Cardiac fibroblast (primary cell): ENCODE measurements around the gene NAT10.

Experiments
- DNase-seq, 2 donors: peaks; one replicate each; pipeline versions ENCODE4 v3.0.0 to v3.0.0-alpha.2; 2010; ENCODE audit warnings: low read depth in 2 of 2
- H3K4me3 ChIP-seq, 2 donors: replicated peaks in 1 of 2; 1 replicate in 1 of 2; 2 replicates in 1 of 2; pipeline ENCODE4 v1.5.1; 2011; ENCODE audit warnings: low read depth in 2 of 2, low read length in 2 of 2, mild to moderate bottlenecking in 2 of 2, moderate library complexity in 1 of 2
- CTCF ChIP-seq: IDR thresholded peaks from one replicate; pipeline ENCODE4 v1.5.1; 2011; ENCODE audit warnings: low read depth, mild to moderate bottlenecking, low read length, inconsistent platforms

The NAT10 gene

GRCh38 chr11:34169686-34170085, 64.3 kb downstream of the NAT10 start:
- H3K4me3 ChIP-seq = no peak overlapping the region
- DNase-seq = no peak
- no peak for TF ChIP-seq CTCF

DNA sequence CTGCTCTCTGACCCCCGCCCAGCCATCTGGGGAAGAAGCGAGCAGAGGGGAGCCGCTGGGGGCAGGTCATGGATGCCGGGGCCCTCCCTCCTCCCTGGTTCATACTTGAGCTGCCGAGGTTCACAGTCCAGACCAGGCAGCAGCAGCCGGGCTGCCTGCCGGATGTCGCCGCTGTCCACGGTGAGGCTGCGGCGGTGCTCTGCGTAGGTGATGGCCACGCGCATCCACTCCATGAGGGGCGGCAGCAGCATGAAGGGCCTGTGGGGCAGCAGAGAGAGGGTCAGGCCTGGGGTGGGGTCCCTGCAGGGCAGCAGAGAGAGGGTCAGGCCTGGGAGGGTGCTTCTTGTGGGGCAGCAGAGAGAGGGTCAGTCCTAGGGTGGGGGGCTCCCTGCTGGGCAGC, 67.6 kb downstream of the NAT10 start:
- no peak for DNase-seq
- no peak for TF ChIP-seq CTCF
- no peak overlapping the region for H3K4me3 ChIP-seq

DNA sequence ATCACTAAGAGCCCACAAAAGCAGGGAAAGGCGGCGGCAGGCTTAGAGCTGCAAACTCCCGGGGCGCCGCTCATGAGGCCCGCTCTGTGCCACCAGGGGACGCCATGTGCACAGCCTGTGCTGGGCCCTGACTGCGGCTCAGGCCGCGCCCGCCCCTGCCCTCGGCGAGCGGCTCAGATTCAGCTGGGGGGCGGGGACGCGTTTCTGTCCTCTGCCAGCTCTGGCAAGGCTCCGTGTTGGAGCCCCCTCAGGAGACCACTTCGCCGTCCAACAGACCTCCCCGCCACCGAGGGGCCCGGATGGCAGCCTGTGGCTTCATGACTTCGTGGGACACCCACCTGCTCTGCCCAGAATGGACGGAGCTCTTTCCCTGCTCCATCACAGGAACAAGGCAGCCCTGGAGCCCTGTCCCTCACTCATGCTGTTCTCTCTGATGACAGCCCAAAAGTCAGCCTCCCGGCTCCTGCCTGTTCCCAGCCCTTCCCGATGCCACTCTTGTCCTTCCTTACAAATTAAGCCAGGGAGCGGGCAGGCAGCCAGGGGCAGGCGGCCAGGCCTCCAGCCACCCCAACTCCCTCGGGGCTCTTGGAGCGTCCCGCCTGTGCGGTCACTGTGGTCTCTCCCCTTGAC, 69.1 kb downstream of the NAT10 start:
- peak; percentile 91 for TF ChIP-seq CTCF
- peak overlapping the region; percentile 21 to 36 for H3K4me3 ChIP-seq

DNA sequence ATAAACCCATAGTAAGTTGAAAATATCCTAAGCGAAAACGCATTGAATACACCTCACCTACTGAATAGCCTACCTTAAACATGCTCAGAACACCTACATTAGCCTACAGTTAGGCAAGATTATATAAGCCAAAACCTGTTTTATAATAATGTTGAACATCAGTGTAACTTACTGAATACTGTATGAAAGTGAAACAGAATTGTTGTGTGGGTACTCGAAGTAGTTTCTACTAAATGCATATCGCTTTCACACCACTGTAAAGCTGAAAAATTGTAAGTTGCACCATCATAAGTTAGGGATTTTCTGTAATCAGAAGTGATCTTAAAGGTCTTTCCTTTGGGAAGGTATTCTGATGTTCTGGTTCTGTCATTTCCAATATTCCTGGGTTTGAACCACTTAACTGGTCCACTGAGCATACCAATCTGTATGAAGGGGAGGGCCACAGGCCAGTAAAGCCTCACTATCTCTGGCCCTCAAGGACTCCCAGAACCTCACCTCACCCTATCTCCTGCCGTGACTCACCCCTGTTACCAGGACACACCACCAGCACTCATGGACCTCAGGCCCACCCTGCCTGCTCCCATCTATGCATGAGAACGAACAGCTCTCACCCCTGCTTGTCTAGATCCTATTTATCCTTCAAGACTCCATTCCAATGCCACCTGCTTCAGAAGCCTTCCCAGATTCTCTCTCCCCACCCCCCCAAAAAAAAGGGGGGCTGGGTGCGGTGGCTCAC, 70.0 kb downstream of the NAT10 start:
- no peak overlapping the region for H3K4me3 ChIP-seq
- DNase-seq = no peak
- no peak for TF ChIP-seq CTCF

More for the DNA sequence above, 69.1 kb downstream of the NAT10 start:
- peak; percentile 74 to 75 for DNase-seq

- H3K4me3 ChIP-seq = no peak overlapping the region
- no peak for DNase-seq
- TF ChIP-seq CTCF = no peak
Observed at GRCh38 chr11:34176751-34177209, 71.4 kb downstream of the NAT10 start.

- no peak for DNase-seq
- TF ChIP-seq CTCF = no peak
- no peak overlapping the region for H3K4me3 ChIP-seq
Observed at GRCh38 chr11:34178209-34178821, 72.9 kb downstream of the NAT10 start.
